GM18858 (cell line): Measurements from ENCODE around the gene ZNFX1.
"Not testable (repeated sequence)": the region's sequence is repeated elsewhere in the genome, so short reads cannot be mapped to it uniquely, and the experiment has no call there.

Experiments used
- ATAC-seq: cut with Tn5 transposase; IDR thresholded peaks from one replicate; pipeline ENCODE4 v1.9.1; 2021; ENCODE audit not compliant: unreplicated experiment

The ZNFX1 gene

DNA sequence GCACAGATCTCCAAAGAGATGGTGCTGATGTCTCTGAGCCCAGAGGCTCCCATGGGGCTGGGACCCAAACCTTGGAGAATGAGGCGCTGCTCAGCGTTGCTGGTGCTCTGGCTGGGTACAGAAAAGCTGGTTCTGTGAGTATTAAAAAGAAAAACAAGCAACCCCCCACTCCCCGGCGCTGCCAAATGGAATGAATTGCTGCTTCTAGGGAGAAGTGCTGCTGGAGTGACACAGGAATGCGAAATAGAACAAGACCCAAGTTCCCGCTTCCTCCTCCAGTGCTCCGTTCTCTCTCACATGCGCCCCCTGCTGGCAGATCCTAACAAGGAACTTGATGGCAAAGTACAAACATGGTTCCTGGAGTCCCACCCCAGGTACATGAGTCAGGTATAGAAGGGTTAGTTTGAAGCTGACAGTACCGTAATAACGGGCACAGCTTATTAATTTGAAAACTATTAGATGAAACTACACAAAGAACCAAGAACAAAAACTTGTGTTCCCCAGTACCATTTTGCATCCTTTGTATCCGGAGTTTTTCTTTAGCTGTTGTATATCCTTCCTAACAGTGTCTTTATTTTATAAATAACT is 60.8 kb downstream of the ZNFX1 start:
- no peak for ATAC-seq

DNA sequence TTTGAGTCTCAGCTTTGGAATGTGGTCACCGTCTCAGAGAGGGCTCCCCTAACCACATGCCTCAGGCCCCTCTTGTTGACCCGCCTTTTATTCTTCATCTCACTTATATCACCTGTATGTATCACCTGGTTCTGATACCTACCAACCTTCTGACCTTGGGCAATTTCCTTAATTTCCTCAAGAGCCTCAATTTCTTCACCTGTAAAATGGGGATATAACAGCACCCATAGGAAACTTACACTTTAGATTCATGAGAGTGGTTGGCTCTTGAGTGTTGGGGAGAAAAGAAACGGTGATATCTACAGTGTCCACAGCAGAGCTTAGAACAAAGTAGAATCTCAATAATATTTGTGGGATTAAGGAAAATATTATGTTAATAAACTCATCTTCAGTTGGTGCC is 62.6 kb downstream of the ZNFX1 start:
- ATAC-seq = no peak

DNA sequence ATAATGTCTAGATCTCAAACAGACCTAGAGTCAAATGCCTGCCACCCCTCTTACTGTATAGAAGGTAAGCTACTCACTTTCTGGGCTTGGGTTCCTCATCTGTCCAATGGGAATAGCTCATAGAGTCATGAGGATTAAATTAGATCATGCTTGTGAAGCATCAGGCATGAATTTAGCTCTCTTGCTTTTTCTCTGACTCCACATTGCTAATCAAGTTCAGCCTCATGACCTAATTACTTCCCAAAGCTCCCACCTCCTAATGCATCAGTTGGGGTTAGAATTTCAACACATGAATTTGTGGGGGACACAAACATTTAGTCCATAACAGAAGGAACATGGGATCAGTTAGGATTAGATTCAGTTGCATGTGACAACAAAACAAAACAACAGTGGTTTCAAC is 63.3 kb downstream of the ZNFX1 start:
- no peak for ATAC-seq

DNA sequence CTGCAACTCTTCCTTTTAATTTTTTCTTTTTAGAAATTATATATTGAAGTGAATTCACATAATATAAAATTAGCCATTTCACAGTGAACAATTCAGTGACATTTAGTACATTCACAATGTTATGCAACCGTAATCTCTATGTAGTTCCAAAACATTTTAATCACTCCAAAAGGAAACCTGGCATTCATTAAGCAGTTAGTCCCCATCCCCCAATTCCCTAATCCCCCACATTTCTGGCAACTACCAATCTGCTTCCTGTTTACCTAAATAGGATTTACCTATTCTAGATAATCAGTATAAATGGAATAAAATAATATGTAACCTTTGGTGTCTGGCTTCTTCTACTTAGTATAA is 67.1 kb downstream of the ZNFX1 start:
- ATAC-seq = no peak

GRCh38 chr20:49210101-49210756 is 67.6 kb downstream of the ZNFX1 start:
- no peak for ATAC-seq

DNA sequence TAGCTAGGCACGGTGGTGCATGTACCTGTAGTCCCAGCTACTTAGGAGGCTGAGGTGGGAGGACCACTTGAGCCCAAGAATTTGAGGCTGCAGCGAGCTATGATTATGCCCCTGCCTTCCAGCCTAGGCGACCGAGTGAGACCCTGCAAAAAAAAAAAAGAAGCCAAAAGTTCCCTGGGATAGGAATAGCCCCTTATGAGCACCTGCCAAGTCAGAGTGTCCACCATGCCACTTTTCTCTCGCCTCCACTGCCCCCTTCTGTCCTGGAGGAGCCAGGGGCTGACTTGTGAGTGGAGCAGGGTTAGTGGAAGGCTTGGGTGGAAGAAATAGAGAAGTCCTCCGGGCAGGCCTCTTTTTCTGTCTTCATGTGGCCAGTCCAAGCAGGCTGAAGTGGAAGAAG is 70.8 kb downstream of the ZNFX1 start:
- no peak for ATAC-seq

- no peak for ATAC-seq
These were observed 74.1 kb downstream of the ZNFX1 start for GRCh38 chr20:49203746-49204145.

- no peak for ATAC-seq
These were observed 74.8 kb downstream of the ZNFX1 start for GRCh38 chr20:49203011-49203410.

DNA sequence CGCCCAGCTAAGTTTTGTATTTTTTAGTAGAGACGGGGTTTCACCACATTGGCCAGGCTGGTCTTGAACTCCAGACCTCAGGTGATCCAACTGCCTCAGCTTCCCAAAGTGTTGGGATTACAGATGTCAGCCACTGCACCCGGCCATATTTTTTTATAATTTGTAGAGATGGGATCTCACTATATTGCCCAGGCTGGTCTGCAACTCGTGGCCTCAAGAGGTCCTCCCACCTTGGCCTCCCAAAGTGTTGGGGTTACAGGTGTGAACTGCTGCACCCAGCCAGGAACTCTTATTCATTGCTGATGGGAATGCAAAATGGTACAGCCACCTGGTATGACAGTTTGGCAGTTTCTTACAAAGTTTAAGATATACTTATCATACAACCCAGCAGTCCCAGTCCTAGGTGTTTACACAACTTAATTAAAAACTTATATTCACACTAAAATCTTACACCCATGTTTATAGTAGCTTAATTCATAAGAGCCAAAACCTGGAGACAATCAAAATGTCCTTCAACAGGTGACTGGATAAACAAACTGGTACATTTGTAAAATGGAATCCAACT is 78.0 kb downstream of the ZNFX1 start:
- ATAC-seq = no peak

DNA sequence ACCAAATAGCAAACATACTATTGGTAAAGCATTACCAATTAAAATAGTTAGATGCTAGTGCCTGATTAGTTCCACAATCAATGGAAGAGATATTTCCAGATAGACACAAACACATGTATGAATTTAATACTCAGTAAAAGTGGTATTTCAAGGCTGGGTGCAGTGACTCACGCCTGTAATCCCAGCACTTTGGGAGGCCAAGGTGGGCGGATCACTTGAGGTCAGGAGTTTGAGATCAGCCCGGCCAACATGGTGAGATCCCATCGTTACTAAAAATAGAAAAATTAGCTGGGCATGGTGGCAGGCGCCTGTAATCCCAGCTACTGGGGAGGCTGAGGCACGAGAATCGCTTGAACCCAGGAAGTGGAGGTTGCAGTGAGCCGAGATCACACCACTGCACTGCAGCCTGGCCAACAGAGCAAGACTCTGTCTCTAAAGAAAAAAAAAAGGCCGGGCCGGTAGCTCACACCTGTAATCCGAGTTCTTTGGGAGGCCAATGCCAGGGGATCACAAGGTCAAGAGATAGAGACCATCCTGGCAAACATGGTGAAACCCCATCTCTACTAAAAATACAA is 84.8 kb downstream of the ZNFX1 start:
- not testable (repeated sequence) for ATAC-seq
